Measurements from ENCODE around the gene MRFAP1. TPM values are rescaled to one million over a fixed set of nuclear protein-coding genes. Genes with fewer than 3 reads are reported as not detected.

Gene MRFAP1
- total RNA-seq, 1 experiment from 2014 or later = 387 TPM

DNA sequence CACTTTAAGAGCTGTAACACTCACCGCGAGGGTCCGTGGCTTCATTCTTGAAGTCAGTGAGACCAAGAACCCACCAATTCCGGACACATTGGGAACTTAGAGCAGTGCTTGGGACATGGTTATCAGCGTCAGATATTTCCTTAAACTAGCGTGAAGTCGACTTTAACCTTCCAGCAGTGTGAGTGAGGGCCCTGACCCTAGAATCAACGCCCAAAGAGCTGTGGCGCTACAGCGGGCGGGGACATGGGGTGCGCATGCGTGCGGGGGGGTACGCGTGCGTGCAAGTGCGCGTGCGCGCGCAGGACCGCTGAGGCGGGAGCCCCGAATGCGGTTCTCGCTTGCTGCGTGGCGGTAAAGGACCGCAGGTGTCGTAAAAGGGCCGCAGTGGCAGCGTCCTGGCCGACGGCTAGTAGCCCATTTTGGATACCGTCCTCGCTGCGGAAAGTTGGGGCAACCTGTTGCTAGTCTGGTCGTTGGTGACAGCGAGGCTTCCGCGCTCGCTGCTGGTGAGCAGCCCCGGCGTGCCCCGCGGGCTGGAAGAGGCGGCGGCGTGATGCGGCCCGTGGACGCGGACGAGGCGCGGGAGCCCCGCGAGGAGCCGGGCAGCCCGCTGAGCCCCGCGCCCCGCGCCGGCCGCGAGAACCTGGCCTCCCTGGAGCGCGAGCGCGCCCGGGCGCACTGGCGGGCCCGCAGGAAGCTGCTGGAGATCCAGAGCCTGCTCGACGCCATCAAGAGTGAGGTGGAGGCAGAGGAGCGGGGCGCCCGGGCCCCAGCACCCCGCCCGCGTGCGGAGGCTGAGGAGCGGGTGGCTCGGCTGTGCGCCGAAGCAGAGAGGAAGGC is 33.4 kb downstream of the MRFAP1 start:
- Mint-ChIP-seq H3K9me3 (ENCODE audit: unreplicated experiment) (no peaks in the 10 kb centered on the region), H3K27ac (ENCODE audit: low read depth, unreplicated experiment) (peak overlapping the region; percentile 71), H3K4me1 (ENCODE audit: insufficient read depth, unreplicated experiment) (peaks cover 22% of the 10 kb centered on the region), H3K36me3 (ENCODE audit: insufficient read depth, unreplicated experiment) (peaks cover 52% of the 10 kb centered on the region), H3K27me3 (ENCODE audit: insufficient read depth, unreplicated experiment) (no peaks in the 10 kb centered on the region), H3K4me3 (ENCODE audit: unreplicated experiment) (peak overlapping the region; percentile 88)
- intact Hi-C loops (cut with micrococcal nuclease) = loop anchor here (1.0 to 2.0 kb wide), 4 partner anchors 21 to 199 kb away; partner anchors contain the start of genes BLOC1S4 and MRFAP1L1
- ChIA-PET POLR2A (interaction anchor here (0.6 to 5.8 kb wide), 31 partner anchors 9 to 394 kb away, joined by 3 to 101 read pairs (median 7); partner anchors contain the start of genes BLOC1S4, GRPEL1, MRFAP1 and MRFAP1L1), CTCF (interaction anchor here (0.6 to 2.9 kb wide), 22 partner anchors 8 to 397 kb away, joined by 3 to 18 read pairs (median 6); partner anchors contain the start of genes BLOC1S4, MRFAP1 and S100P)
- TF ChIP-seq, protein P1, sequence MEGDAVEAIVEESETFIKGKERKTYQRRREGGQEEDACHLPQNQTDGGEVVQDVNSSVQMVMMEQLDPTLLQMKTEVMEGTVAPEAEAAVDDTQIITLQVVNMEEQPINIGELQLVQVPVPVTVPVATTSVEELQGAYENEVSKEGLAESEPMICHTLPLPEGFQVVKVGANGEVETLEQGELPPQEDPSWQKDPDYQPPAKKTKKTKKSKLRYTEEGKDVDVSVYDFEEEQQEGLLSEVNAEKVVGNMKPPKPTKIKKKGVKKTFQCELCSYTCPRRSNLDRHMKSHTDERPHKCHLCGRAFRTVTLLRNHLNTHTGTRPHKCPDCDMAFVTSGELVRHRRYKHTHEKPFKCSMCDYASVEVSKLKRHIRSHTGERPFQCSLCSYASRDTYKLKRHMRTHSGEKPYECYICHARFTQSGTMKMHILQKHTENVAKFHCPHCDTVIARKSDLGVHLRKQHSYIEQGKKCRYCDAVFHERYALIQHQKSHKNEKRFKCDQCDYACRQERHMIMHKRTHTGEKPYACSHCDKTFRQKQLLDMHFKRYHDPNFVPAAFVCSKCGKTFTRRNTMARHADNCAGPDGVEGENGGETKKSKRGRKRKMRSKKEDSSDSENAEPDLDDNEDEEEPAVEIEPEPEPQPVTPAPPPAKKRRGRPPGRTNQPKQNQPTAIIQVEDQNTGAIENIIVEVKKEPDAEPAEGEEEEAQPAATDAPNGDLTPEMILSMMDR (IDR thresholded peaks at IDR 0.05; ENCODE audit: unreplicated experiment) = no peak
- BruUV-seq (replicated peaks) = TSS peak; percentile 79
- peak; percentile 93 for DNase-seq (ENCODE audit: unreplicated experiment)

DNA sequence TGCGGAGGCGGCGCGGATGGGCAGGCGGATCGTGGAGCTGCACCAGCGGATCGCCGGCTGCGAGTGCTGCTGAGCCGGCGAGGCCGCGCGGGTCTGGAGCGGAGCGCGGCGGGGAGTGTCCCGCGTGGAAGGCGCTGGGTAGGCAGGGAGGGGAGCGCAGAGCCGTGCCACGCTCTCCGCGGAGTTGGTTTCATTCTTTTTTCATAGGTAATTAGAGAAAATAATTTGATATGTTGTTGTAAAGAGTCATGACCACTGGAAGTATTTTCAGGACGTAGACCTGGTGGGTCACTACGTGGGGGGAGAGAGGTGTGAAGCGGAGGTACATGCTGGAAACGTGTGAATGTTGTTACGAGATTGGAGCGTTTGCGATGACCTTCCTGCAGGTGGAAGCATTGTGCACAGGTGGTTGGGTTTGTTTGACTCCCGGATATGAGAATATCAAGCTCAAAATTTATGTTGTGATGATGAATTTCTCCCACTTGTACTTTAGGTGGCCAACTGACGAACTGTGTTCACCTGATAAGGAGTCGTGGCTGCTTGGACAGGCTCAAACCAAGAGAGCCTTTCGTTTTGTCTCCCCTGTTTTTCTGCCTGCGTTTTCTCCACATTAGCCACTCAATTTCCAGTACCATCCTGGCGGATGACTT is 34.1 kb downstream of the MRFAP1 start:
- POLR2A ChIA-PET = interaction anchor here (0.5 to 5.8 kb wide), 27 partner anchors 9 to 406 kb away, joined by 3 to 101 read pairs (median 6); partner anchors contain the start of genes BLOC1S4, GRPEL1, MRFAP1 and MRFAP1L1
- Mint-ChIP-seq H3K36me3 (ENCODE audit: insufficient read depth, unreplicated experiment) (peaks cover 54% of the 10 kb centered on the region), H3K4me3 (ENCODE audit: unreplicated experiment) (peak overlapping the region; percentile 88), H3K27me3 (ENCODE audit: insufficient read depth, unreplicated experiment) (no peaks in the 10 kb centered on the region), H3K27ac (ENCODE audit: low read depth, unreplicated experiment) (peak overlapping the region; percentile 63), H3K9me3 (ENCODE audit: unreplicated experiment) (no peaks in the 10 kb centered on the region), H3K4me1 (ENCODE audit: insufficient read depth, unreplicated experiment) (peaks cover 22% of the 10 kb centered on the region)
- intact Hi-C loops (cut with micrococcal nuclease) = loop anchor here (1.0 to 2.0 kb wide), 4 partner anchors 20 to 199 kb away; partner anchors contain the start of genes BLOC1S4 and MRFAP1L1
- CTCF ChIA-PET = interaction anchor here (0.6 to 2.9 kb wide), 33 partner anchors 9 to 1010 kb away, joined by 3 to 18 read pairs (median 5); partner anchors contain the start of genes BLOC1S4, MRFAP1 and S100P
- TF ChIP-seq, protein P1 (IDR thresholded peaks at IDR 0.05; ENCODE audit: unreplicated experiment) = peak; percentile 57
- no TSS peak for BruUV-seq (replicated peaks)
- peak; percentile 71 for DNase-seq (ENCODE audit: unreplicated experiment)

DNA sequence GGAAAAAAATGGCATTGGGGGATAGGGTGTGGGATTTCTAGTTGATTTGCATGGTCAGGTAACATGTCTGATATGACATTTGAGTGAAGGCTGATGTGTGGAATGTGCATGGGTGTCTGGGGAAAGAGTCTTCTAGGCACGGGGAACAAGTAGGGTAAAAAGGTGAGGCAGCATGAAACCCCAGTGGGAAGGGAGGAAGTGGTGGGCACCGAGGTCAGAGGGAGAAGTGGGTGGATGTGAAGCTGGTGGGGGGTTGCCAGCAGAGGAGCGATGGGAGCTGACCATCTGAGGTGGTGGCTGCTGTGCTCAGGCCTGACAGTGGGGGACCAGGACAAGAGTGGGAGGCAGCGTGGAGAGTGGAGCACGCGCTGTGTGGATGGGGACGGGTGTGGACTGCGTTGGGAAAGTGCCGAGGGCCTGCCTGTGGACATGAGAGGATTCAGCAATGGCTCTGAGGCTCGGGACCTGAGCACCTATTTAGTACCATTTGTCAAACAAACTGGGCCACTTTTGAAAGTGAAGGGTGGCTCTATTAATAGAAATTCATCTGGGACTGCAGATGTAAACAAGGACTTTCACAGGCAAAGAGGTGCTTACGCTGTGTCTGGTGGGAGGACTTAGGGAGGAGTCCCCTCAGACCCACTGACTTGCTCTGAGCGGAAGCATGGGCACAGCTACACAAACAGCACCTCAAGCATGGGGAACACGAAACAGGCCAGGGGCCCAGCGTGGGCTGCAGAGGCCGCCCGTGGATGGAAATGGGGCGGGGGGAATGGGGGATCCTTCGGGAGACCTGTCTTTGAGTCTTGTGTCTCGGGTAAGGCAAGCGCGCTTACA is 36.5 kb downstream of the MRFAP1 start:
- H3K27ac Mint-ChIP-seq (ENCODE audit: low read depth, unreplicated experiment) = no peak overlapping the region
- peaks cover 22% of the 10 kb centered on the region for H3K4me1 Mint-ChIP-seq (ENCODE audit: insufficient read depth, unreplicated experiment)
- H3K36me3 Mint-ChIP-seq (ENCODE audit: insufficient read depth, unreplicated experiment) = peaks cover 55% of the 10 kb centered on the region
- TF ChIP-seq, protein P1 (IDR thresholded peaks at IDR 0.05; ENCODE audit: unreplicated experiment) = no peak
- intact Hi-C loops (cut with micrococcal nuclease) = no loop called here
- ChIA-PET CTCF (interaction anchor here (1.1 to 2.9 kb wide), 3 partner anchors 19 to 394 kb away, joined by 3 to 17 read pairs (median 8); no protein-coding TSS in a partner anchor), POLR2A (interaction anchor here (0.6 to 5.8 kb wide), 6 partner anchors 13 to 332 kb away, joined by 3 to 101 read pairs (median 50); partner anchors contain the start of genes MRFAP1, MRFAP1L1 and S100P)
- no TSS peak for BruUV-seq (replicated peaks)
- no peaks in the 10 kb centered on the region for H3K9me3 Mint-ChIP-seq (ENCODE audit: unreplicated experiment)
- no peak for DNase-seq (ENCODE audit: unreplicated experiment)
- H3K4me3 Mint-ChIP-seq (ENCODE audit: unreplicated experiment) = peak overlapping the region; percentile 88
- H3K27me3 Mint-ChIP-seq (ENCODE audit: insufficient read depth, unreplicated experiment) = no peaks in the 10 kb centered on the region
